Putamen (tissue), 1 donor: Measurements from ENCODE around the gene ZNF385D.

Source experiments
- DNase-seq: peaks from one replicate; pipeline ENCODE4 v3.0.0-alpha.2; 2016; ENCODE audit warnings: low spot score

The ZNF385D gene

GRCh38 chr3:21592828-21593227 is 158.2 kb downstream of the ZNF385D start:
- DNase-seq: no peak

DNA sequence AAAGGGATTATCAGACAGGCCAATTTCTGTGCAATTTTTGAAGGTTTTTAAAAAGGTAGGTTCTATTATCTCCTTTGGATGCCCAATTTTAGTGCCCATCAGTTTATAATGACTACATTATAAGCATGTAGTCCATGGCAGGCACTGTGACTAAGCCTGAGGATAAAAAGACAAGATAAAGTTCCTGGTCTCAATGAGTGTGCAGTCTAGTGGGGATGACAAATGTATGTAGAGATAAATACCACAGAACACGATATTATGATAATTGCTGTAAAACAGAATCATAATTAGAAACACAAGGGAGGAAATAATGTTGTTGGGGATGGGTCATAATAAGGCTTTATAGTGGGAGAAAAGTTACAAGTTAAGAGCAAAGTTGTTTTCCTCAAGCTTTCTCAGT is 163.1 kb downstream of the ZNF385D start:
- DNase-seq: no peak

- no peak for DNase-seq
These were observed 165.7 kb downstream of the ZNF385D start for GRCh38 chr3:21585216-21585740.

- no peak for DNase-seq
These were observed 177.7 kb downstream of the ZNF385D start for GRCh38 chr3:21573291-21573690.

DNA sequence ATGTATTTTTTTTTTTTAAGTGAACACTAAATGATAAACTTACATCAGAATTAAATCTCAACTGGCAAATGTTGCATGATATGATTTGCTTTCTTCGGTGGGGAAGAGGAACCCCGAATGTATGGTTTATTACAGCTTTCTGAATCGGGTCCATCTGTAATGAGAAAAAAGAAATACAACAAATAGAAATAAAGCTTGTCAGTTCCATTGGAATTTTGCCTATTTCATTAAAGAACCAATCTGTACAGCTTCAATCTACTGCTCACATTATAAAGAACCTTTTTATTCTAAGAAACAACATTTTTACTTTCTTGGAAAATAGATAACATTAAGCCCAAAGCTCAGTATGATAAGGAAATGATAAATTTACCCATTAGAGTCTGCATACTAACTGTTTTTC is 186.5 kb downstream of the ZNF385D start:
- no peak for DNase-seq

- no peak for DNase-seq
These were observed 188.8 kb downstream of the ZNF385D start for GRCh38 chr3:21562243-21562642.

DNA sequence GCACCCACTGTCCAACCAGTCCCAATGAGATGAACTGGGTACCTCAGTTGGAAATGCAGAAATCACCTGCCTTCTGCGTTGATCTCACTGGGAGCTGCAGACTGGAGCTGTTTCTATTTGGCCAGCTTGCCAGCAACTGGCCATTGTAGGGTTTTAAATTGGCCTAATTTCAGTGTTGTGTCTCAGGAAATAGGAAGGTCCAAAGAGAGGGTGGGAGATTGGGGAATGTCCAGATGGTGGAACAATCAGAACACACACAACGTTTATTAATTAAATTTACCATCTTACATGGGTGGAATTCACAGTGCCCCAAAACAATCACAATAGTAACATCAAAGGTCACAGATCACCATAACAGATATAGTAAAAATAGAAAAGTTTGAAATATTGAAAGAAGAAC is 189.5 kb downstream of the ZNF385D start:
- no peak for DNase-seq

- DNase-seq: no peak
These were observed 200.0 kb downstream of the ZNF385D start for GRCh38 chr3:21551019-21551418.

DNA sequence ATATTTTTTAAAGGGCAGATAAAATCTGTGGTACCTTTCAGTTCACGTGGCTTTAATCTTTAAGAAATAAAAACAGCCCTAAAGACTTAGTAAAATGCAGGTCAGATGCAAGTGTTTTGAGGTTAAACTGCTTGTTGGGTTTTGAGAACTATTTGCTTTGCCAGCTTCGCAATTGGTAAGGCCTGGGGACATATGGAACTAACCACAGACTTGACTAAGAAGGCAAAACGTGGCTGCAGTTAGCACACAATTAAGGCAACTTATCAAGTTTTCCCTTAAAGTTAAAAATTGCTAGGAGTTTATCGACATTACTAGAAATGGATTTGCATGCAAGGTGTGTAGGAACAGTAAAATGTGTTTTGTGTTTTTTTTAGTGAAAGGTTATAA is 206.9 kb downstream of the ZNF385D start:
- no peak for DNase-seq

DNA sequence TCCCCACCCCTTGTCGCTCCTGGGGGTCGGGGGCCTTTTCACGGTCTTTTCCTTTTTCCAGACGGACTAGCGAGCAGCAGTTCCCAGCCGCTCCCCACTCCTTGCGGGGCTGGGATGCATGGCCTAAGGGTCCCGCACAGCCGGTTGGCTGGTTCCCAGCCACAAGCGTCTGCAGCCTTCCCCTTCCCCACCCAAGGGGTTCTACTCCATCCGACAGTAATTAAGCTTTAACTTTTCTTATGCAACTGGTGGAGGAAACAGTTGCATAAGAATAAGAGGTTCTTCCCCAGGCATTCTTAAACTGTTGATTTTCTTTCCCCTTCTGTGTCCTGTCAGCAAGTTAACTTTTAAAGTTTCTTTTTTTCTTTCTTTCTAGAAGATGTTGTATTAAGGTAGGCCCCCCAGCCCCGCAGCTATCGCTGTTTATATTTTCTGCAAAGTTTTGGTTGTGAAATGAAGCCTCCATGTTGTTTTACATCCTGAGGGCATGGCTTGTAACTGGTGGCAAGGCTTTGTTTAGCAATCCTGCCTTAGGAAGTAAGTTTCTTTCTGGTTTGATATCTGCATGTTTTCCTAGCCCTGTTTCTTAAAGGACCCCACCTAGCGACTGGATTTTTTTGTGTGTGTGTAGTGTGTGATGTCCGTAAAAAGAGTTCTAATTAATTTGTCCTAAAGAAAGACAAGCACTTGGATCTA is 207.5 kb downstream of the ZNF385D start:
- DNase-seq: no peak

GRCh38 chr3:21542656-21543379 is 208.2 kb downstream of the ZNF385D start:
- DNase-seq: no peak

- DNase-seq: no peak
These were observed 210.7 kb downstream of the ZNF385D start for GRCh38 chr3:21540265-21540664.

GRCh38 chr3:21534462-21534861 is 216.5 kb downstream of the ZNF385D start:
- no peak for DNase-seq

GRCh38 chr3:21533002-21533401 is 218.0 kb downstream of the ZNF385D start:
- no peak for DNase-seq

DNA sequence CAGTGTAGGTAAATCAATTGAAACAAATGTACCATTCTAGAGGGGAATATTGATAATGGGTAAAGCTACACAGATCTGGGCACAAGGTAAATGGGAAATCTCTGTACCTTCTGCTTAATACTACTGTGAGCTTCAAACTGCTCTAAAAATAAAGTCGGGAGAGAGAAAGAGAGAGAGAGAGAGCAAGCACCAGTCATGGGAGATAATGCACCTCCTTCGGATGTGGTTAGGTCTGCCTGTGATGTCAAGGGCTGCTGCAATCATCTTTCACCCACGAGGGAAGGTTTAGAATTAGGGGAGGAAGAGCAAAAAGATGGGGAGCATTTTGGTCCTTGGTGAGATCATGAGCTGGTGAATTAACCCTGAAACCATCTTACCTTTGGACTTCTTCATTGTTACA is 219.1 kb downstream of the ZNF385D start:
- no peak for DNase-seq

DNA sequence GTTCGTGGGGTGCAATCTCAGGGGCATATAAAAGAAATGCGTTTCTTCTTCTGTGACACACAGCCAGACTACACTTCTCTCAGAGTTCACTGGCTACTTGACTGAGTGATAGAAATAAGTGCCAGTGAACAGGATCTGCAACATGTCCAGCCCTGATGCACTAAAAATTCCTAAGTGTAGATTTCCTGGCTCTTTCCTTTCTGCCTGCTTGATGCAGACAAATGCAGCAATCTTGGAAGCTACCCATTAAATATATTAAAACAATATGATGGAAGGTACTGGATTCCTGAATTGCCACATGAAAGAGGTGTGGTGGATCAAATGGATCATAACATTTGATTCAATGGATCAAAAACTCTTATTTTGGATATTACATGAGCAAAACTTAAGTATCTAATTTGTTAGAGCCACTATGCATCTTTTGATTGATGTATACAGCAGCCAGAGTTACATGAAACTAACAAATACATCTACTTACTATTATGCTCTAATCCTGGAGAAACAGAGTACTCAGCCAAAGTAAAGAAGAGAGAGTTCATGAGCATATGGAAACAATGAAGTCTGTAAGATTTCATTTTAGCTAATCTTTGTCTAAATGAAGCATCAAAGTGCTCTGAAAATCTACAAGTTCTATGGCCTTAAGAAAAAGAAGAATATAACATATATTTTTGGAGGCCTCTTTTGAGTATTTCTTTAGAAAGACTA is 222.6 kb downstream of the ZNF385D start:
- no peak for DNase-seq

- DNase-seq: no peak
These were observed 224.5 kb downstream of the ZNF385D start for GRCh38 chr3:21526461-21526860.

GRCh38 chr3:21524133-21524532 is 226.9 kb downstream of the ZNF385D start:
- no peak for DNase-seq

DNA sequence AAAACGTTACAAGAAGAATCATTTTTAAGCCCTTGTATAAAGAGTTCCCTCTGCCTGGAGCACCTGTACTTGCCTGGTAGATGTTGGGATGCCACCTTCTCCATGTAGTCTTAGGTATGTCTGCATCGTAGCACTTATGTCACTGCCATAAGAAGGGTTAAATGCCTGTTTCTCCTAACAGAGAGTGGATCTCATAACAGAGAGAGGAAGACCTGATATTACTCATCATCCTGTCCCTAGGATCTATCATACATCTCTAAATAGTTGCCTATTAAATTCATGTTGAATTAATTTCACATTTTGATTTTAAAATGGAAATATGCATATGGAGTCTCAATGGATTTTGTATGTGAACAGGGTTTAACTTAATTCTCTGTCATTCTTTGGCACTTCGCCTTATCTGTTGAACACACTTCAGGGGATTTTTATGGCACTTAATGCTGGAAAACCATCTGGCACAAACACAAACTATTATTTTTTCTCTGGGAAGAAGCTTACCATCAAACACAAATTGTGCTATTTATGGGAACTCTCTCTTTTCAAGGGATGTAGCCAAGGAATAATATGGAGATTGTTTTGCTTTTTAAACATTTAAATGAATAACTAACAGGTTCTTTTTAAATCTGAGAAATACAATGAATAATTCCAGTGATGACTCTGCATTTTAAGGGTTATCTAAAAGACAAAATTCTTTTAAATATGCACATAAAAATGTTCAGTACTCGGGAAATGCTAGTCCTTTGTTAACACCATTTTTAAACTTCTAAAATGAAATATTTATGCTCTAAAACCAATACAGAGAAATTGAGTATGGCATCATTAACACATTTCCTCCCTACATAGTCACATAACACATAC is 230.7 kb downstream of the ZNF385D start:
- DNase-seq: no peak

GRCh38 chr3:21517184-21517583 is 233.8 kb downstream of the ZNF385D start:
- no peak for DNase-seq

DNA sequence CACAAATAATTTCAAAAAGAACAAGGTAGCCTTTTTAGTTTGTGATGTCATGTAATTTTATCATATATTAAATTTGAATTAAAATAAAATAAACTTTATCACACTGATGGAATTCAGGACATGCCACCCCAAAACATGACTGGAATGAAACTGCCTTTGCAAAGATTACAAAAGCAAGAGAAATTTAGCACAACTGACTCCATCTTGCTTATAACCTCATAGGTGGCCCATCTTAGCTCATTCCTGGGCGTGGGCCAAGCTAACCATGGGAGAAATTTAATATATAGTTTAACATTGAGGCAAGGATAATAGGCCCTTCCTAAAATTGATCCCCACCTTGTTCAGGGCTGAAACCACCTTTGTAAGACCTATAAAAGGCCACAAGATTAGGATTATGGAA is 235.6 kb downstream of the ZNF385D start:
- DNase-seq: no peak
